HG02588 (cell line): ENCODE results near the gene PRDX2.
"Not testable (repeated sequence)": the region's sequence is repeated elsewhere in the genome, so short reads cannot be mapped to it uniquely, and the experiment has no call there.

Experiments used
- ATAC-seq: cut with Tn5 transposase; IDR thresholded peaks from one replicate; pipeline ENCODE4 v1.9.1; 2021; ENCODE audit warnings: mild to moderate bottlenecking, moderate library complexity; ENCODE audit not compliant: unreplicated experiment

Gene PRDX2

GRCh38 chr19:12801466-12802266, at the start of gene PRDX2, which contains the start of gene THSD8:
Gene PRDX2, minus strand, starts transcription at chr19:12801800. Its CDS starts 539 bp downstream, at chr19:12801261.
Gene THSD8, plus strand, starts transcription at chr19:12802069. Its CDS starts 3 bp downstream, at chr19:12802072.
- ATAC-seq, result no peak

DNA sequence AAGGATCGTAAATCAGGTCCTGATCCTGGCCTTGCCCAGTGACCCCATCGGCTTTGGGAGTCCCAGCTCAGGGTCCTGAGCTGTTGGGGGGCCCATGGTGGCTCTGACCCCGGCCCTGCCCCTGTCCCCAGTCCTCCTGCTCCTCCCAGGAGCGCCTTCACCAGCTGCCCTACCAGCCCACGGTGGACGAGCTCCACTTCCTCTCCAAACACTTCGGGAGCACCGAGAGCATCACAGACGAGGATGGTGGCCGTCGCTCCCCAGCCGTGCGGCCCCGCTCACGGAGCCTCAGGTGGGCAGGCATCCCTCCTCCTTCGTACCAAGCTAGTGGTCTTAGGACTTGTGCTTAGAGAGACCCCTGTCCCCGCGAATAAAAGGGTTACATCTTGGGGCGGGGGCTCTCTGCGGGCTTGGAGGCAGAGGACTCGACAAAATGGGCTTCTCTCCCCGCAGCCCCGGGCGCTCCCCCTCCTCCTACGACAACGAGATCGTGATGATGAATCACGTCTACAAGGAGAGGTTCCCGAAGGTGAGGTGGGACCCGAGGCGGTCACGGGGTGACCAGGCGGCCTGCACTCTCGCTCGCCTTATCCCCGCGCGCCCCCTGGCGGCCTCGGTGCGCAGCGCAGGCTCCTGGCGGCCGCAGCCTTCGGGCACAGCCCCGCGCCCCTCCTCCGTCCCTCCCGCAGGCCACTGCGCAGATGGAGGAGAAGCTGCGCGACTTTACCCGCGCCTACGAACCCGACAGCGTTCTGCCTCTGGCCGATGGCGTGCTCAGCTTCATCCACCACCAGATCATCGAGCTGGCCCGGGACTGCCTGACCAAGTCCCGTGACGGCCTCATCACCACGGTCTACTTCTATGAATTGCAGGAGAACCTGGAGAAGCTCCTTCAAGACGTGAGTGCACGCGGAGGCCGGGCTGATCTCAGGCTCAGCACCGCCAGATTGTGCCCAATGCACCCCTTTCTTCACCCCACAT, 45.8 kb upstream of the PRDX2 start:
- peak; percentile 63 for ATAC-seq

- not testable (repeated sequence) for ATAC-seq
These were observed 45.0 kb upstream of the PRDX2 start for GRCh38 chr19:12846613-12847012.

- ATAC-seq, result no peak
These were observed 42.6 kb upstream of the PRDX2 start for GRCh38 chr19:12843999-12844732.

- ATAC-seq, result no peak
These were observed 41.7 kb upstream of the PRDX2 start for GRCh38 chr19:12843328-12843727.

DNA sequence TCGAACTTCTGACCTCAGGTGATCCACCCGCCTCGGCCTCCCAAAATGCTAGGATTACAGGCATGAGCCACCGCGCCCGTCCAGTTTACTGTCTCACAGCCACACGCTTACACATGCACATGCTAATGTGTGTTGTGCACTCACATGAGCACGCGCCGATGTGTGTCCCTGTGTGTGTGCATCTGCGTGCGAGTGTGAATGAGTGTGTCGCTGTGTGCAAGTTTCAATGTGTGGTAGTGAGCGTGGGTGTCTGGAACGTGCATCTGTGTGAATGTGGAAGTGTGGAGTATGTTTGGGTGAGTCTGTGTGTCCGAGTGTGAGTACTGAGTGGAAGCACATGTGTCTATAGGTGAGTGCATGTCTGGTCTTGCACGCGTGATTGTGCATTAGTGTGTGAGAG, 40.9 kb upstream of the PRDX2 start:
- ATAC-seq, result no peak

GRCh38 chr19:12841094-12841493, 39.5 kb upstream of the PRDX2 start:
- ATAC-seq, result no peak

DNA sequence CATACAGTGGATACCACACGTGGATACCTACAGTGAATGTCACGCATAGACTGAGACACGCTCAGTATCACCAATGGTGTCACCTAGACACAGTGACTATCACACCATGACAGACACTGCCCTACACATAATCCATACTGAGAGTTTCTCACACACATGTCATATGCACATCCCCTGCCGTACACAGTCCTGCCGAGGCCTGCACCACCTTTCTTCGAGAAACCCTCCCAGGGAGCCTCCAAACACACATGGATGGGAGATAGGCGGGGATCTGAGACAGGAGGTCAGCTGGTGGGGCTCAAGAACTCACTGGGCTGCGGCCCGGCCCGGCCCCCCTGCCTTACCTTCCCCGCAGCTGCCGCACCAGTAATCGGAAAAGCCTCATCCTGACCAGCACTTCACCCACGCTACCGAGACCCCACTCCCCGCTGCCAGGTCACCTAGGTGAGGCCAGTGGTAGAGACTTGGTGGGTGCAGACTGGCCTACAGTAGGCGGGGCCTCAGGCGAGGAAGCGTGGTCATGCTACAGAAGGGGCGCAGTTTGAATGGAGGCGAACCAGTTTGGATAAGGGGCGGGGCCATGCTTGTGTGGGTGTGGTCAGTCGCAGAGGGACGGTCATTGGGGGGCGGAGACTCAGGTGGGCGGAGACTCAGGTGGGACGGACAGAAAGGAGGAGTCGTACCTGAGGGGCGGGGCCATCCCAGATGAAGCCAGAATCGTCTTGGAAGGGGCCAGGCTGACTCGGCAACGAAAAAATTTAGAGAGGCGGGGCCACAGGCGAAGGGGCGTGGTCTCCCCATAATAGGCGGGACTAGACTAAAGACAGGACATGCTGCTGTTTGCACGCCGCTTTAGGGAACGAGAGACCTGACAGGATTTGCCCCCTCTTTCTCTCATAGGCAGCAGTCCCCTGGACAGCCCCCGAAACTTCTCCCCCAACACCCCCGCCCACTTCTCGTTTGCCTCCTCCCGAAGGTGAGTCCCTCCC, 38.8 kb upstream of the PRDX2 start:
- ATAC-seq, result no peak

DNA sequence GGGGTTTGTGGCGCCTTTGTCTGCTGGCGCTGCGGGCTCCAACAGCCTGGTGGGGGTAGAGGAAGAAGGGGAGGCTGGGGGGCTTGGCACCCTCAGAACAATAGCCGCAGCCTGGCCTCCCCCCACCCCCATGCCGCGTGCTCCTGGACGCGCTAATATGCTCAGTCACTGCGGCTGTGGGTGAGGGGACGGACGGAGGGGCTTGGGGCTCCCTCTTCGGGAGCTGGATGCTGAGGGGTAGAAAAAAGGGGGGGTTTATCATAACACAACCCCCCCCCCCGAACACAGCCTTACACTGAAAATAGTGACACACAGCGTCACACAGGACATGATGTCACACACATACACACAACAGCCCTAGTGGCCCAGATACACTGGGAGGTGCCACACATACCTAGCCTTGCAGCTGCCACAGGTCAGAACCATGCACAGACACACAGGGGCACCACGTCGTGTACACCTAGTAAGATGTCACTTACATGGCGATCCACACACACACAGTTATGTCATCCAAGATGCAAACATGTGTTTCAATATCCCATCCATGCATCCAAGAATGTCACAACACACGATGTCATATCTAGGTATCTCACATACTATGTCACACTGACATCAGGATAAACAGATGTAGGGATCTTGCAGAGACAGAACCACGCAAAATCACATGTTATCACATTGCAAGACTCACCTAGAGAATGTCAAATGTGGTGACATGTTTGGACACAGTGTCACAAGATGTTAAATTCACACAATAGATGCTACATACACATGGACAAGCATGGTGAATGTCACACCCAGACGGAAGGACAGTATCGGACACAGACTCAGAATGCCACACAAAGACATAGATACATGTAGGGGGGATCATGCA, 37.5 kb upstream of the PRDX2 start:
- ATAC-seq, result no peak

DNA sequence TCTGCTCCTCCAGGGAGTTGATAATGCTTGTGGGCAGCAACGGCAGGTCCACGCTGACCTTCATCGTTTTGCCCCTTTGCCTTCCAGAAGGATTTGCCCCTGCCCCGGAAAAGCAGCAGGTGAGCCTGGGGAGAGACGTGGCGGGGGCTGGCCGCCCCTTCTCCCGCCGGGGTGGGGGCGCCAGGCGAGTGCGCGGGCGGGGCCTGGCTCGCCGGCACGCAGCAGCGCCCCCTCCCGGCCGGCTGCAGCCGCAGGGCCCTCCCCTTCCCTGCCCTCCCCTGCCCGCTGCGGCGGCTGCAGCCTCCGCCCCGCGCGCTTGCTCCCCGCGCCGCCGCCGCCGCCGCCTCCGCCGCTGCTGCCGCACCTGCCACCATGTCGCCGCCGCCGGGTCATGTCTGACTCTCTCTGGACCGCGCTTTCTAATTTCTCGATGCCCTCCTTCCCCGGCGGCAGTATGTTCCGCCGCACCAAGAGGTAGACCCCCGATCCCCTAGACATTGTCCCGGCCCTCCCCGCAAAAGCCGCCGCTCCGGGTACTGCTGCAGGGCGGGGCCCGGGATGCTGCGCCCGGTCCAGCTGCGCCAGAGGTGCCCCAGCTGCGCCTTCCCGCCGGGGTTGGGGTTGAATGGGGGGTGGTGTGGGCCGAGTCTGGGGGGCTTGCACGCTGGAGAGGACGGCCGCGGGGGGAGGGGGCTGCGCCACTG, 36.7 kb upstream of the PRDX2 start, which contains the start of gene MAST1:
TSS of gene MAST1 (plus strand) at position 334 of the 704 bp plus-strand sequence. CDS start at position 392, 58 bp downstream.
- no peak for ATAC-seq

GRCh38 chr19:12837225-12837624, 35.6 kb upstream of the PRDX2 start:
- no peak for ATAC-seq

DNA sequence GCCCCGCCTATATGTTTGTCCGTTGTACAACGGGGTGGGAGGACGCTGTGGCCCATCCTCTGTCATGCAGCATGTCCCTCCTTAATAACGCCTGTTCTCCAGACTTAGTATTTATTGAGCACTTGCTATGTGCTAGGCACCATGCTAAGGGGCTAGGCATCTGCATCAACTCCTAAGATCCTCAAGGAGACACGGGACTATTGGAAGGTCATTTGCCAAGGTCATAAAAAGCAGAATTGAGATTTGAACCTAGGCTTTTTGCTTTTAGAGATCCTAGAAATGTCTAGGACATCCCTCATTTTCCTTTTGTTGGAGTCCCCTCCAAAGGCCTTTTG, 34.9 kb upstream of the PRDX2 start:
- ATAC-seq, result no peak

- no peak for ATAC-seq
These were observed 33.6 kb upstream of the PRDX2 start for GRCh38 chr19:12834976-12835757.

DNA sequence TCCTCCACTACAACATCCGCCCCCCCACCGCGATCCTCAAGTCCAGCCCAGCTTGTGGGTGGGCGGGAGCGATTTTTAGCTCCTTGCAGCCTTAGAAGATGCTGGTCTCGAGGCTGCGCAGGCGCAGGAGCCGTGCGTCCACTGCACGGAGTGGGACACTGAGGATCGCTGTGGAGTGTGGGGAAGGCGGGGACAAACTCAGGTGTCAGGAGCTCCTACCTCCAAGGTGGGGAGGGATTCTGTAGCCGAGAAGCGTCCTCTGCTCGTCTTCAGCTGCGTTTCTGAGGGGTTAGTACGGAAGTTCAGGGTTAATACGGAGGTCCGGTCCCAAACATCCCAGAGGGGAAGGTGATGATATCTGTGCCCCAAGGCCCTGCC, 33.0 kb upstream of the PRDX2 start, which contains the start of gene RTBDN:
TSS of gene RTBDN (minus strand) at position 14 of the 378 bp plus-strand sequence. CDS start 4,600 bp downstream, outside the sequence.
- ATAC-seq, result no peak

GRCh38 chr19:12833738-12834565, 32.4 kb upstream of the PRDX2 start:
- no peak for ATAC-seq

DNA sequence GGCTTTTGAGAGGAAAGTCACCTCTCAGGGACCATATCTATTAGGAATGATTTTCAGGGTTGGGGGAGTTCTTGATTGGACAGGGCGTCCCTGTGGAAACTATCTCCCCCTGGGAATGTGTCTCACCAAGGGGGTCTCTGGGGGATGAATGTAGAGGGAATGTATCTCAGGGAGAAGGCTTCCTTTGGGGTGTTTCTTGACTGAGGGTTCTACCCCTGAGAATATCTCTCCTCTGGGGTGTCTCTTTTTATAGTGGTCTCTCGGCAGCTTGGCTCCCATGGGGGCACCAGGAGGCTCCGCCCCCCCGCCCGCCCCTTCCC, 31.8 kb upstream of the PRDX2 start:
- ATAC-seq, result no peak

DNA sequence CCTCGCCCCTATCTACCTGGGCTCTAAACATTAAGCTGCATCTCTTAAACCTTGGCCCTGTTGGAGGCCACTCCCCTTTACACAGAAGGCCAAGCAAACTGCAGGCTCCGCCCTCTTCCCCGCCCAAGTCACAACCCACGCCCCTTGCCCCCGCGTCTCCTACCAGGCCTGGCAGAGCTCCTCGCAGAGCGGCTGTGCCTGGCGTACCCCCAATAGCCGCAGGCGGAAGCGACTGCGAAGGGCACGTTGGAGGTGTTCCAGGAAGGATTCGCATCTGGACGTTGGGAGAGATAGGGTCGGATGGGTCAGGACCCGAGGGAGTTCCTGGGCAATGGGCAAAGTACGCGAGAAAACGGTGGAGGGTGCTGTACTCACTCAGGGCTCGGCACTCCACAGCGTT, 26.9 kb upstream of the PRDX2 start:
- no peak for ATAC-seq
